CD4-positive, alpha-beta T cell treated with Interleukin-1 beta for 1 hour (primary cell): Measurements from ENCODE around the gene ANK3.

ENCODE experiments used
- DNase-seq, 2 donors: peaks; one replicate each; pipeline ENCODE4 v3.0.0-alpha.2; 2020 to 2022

Gene ANK3

DNA sequence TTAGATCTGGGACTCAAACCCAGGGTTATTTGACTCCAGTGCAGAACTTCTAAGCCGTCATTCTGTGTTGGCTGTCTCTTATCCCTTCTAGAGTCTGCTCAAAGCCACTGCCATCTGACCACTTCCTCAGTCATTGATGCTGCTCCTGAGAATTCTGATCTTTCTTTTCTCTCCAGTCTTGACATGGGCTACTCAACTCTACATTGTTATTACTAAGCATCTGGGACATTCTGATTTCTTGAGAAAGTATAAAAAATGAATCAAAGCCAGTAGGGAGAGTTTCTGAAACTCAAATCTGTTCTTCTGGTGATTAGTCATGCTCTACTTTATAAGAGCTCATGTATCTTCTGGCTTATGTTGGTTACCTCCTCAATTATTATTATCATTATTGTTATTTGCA lies 48.7 kb downstream of the ANK3 start:
- DNase-seq: no peak

DNA sequence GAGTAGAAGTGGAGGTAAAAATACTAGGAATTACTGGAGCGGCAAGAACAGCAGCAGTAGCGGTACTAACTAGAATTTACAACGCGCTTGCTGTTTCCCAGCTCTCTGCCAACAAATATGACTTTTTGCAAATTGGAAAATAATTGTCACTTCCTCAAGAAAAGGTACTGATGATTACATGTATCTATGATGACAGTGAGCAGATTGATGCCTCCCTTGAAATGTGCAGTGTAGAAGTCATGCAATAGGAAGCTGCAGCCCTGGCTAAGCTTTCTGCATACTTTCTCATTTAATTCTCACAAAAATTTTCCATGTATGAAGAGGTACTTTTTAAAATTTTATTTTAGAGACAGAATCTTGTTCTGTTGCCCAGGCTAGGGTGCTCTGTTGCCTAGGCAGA lies 49.9 kb downstream of the ANK3 start:
- no peak for DNase-seq

DNA sequence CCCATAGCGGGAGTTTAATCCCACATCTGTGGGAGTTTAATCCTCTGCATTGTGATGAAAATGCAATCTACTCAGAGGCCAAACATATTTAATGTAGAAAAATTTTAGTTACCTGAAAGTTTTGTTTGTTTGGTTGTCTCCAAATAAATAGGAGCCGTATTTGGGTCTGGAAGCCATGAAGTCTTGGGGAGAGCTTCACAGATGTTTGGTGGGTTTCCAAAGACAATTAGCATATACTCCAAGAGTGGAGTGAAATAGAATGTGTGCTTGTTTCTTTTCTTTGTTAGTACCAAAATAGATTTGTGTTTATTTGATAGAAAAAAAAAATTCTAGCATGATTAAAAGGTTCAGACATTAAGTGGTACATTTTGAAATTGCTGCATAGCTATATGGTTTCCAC lies 50.9 kb downstream of the ANK3 start:
- DNase-seq: no peak

DNA sequence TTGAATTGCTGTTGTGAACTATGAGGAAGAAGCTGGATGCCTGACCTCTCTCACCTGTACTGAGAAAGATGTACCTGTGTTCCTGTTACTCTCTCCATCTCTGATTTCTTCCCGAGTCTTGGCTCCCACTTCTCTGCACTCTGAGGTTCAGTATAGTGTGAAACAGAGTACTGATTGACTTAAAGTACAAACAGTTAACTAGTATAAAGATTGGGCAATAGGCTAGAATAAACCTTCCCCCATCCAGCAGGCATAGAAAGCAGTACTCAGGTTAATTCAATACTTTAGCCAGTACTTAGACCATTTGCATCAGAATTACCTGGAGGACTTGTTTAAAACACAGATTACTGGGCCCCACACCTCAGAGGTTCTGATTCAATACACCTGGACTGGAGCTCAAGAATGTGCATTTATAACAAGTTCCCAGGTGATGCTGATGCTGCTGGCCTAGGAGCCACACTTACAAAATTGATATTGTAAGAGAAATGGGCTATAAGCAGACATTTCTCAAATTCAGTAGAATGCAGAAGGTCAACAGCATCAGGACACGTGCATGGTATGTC lies 51.6 kb downstream of the ANK3 start:
- DNase-seq: no peak

DNA sequence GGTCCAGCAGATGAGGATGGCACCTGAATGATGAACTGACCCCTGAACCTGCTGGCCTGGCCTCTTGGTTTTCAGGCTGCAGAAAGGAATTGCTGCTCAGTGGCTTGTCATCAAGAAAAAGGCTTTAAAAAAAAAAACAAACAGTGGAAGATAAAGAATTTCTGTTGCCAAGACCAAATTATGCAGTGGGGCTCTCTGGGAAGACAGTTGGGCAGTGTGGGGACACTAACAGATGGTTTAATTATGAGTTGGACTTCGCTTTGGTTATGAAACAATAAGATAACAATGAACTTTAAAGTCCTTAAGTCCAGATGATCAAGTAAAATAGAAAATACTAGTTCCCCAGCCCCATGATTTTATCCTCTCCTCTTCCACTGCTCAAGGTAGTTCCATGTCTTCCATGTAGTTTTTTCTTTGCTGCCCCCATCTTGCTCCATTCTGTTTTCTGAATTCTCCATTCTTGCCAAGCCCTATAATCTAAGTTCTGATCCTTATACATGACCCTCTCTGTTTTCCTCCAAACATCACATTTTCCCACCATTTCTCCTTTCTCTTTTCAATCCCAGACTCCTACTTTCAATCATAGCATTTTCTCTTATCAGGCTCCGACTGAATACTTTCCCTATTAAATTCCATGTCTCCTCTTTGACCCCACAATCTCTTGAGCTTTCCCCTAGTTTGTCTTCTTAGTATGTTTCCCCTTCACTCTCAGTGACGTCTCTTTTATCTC lies 52.6 kb downstream of the ANK3 start:
- DNase-seq: no peak

DNA sequence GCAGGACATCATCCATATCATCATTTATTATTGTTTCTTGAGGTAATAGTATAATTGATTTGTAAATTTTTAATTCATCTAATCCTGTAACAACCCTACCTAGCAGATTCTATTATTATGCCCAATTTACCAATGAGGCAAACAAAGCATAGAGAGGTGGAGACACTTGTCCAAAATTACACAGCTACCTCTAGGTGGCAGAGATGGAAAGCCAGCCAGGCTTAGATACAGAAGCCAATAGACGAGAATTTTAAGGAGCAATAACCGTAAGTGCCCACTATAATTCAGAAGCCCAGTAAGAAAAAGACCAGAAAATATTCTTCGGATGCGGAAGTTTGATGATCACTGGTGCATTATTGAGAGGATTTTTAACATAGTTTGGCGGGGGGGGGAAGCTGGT lies 54.0 kb downstream of the ANK3 start:
- DNase-seq: no peak

DNA sequence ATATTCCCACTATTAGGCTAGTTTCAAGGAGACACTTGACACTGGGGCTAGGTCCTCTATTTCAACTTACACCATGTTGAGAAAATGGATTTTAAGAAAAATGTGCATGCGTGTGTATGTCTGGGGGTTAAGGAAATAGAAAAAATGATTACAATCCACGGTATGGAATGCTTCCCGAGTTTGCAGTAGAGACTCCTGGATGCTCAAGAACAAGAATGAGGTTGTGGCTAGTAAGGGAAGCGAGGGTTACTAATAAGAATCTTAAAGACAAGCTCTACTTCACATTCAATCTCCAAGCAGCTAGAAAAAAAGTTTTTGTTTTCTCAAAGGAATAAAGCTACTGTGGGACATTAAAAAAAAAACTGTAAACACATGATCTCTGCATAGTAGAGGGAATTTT lies 54.7 kb downstream of the ANK3 start:
- no peak for DNase-seq

DNA sequence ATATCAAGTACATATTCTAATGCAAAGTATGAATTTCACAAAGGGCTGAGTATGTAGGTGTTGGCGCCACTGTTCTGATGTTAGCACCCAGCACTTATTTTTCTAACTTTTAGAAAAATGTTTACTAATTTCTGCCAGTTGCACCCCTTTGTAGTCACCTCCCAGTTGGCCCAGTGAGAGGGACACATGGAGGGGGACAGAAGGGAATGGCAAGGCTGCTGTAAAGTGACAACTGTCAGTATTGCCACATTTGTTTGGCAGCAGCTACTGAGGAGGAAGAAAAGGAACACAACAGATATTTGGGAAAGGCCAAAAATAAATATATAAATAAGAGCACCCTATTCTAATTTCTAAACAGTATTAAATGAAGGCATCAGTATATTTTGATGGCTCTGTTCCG lies 57.3 kb downstream of the ANK3 start:
- no peak for DNase-seq

DNA sequence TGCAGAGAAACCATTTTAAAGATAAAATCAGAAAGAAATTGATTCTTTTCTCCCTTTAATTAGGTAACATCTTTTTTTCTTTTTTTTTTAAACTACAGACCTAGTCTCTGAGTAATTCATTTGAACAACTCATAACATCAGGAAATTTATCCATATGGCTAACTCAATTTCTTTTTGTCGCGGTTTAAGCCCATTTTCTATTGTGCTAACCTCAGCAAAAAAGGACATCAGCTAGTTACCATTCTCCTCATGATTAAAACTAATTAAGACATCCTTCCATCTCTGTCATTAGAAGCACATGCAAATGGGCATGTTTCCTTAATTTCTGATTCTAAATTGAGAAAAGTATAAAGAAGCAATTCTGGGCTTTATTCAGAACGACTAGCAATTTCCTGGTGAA lies 57.8 kb downstream of the ANK3 start:
- no peak for DNase-seq

DNA sequence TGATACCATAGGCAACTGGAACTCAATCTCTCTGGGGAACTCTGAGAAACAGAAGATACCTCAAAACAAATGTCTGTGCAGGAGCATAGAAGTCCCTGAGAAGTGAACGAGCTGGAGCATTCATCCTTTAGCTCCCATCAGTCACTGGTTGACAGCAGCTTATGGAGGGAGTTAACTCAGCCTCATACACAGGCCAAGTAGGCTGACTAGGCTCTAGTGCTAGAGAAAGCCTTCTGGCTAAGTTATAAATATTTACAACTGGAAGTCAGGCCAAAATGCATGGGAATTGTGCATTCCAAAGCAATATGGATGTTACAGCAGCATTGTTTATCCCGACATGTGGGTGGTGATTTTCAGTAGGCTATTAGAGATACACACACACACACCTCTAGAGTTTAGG lies 66.5 kb downstream of the ANK3 start:
- DNase-seq: no peak

DNA sequence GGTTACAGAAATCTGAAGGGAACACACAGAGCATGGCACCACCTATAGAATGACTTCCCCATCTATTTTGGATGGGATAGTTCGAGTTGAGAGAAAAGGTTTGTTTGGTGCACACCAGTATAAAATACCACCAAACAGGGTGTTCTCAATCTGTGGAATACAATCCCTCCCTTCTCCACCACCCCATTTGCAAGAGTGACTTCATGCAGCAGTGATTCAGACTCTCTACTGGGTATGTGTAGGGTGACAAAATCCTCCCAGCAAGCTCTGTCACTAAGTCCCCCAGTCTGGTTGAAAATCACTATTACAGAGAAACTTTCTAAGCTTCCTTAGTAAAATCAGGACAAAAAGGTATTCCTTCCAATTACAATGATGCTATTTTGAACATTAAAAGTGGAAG lies 69.0 kb downstream of the ANK3 start:
- no peak for DNase-seq

DNA sequence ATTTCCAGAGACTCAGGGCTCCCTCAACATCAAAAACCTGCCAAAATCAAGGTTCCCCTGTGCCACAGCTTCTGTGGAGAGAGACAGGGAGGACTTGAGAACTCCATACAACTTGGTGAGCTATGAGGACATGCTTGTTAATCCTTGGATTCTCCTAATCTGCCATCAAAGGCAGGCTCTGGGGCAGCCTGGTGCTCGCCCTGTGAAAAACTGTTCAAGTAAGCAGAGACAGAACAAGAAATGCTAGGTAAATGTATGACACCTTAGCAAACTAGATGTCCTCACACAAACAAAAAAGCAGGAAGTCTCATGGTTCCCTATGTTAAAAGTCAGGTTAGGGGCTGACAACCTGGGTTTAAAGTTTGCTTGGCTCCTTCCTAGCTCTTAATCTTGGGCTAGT lies 73.6 kb downstream of the ANK3 start:
- DNase-seq: no peak

DNA sequence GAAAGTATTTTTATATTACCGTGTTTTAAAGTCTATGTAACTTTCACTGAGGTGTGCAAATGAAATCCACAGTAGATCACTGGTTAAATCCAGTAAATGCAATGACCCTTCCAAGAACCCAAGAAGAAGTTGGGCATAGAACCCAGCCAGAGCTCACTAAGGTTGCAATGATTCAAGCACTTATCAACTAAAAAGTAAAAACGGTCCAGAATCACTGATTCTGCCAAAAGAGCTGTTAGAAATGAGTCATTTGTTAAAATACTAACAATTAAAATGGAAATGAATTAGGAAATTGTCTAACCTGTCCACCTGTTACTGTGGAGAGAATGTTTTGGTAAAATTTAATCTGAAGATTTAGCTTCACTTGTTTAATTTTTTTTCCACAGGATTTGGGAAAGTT lies 74.4 kb downstream of the ANK3 start:
- DNase-seq: no peak

DNA sequence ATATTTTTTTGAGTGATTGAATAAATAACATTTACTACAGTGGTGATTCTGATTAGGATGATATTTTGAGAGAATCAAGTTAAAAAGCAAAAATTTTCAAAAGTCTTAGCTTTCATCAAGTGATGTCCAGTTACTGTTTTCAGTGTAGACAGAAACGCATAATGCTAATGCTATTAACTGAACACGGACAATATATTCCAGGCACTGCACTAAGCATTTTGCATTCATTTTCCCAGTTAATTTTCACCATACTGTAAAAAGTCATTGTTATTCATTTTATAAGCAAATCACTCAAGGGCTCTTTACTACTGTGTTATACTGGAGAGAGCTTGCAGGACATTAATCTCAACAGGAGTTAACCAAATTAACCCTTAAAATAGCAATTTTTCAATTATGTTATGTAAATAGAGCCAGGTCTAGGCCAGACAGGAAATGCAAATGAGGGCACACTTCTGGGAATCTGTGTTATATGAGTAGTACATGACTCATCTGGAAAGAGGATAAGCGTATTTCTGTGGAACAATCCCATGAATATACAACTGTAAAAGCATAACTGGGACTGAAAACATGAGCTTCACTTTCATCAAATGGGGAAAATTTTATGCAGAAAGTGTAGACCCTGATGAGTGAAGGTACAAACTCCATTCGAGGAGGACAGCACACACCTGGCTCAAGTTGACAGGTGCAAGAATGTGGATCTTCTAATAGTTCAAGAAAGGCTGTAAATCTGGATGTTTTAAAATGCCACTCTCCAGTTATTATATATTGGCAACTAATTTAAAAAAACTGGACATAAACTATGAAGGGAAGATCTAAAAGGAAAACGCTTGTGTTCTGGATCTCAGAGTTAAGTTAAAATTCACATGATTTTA lies 75.4 kb downstream of the ANK3 start:
- DNase-seq: no peak

DNA sequence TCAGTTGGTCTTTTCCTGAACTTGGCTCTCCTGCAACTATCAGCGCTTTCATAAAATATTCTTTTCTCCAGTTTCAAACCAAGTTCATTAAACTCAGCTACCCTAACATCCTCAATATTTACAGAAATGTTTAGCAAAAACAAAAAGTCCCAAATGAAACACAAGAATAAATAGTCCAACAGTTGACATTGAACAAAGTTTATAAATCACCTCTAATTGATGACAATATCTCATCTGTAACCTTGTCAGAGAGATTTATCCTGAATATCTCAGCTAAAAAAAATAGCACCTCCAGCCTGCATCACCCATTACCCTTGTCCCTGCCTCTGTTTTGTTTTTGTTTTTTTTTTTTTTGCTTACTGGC lies 76.1 kb downstream of the ANK3 start:
- DNase-seq: no peak

DNA sequence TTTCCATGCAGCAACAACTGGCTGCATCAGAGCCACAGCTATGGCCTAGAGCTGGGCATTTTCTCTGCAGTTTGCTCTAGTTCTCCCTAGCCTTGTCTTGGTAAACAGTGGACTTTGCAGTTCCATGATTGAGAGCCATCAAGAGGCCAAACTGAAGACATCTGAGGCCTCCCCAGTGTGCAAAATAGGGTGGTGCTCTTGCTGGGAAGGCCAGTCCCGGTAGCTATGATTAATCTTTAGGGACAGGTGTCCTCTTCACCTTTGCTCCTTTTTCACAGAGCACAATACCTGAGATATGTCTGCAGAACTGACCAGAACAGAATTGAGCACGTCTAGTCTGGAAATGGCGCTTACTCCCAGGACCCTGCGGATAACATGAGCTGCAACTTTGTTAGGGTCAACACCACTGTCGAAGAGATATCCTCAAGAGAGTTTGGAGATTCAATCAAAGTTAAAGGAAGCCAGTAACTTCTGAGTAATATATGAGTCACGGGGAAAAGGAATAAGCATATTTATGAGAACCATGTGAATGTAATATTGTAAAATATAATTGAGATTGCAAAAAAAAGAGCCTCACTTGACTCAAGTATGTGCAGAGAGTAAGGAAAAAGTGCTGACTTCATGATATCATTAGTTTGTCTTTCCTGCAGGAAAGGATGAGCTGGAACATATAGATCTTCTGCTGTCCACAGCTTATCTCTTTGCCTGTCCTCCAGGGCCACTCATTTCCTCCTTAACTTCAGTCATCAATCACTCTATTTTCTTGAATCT lies 76.7 kb downstream of the ANK3 start:
- no peak for DNase-seq

DNA sequence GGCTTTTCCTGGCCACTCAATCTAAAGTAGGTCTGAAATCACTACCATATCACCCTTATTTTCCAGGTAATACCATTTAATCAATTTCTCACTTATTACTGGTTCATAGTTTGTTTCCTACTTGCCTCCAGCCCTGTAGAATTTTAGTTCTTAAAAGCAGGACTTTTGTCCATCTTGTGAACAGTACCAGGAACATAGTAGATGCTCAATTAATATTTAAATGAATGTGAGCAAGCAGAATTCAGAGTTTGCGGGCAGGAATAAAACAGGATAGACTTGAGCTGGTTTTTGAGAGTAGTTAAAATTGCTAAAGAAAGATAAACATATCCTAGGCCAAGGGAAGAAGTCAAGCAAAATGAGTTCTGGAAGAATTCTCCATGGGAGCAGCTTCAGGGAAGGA lies 77.9 kb downstream of the ANK3 start:
- no peak for DNase-seq

DNA sequence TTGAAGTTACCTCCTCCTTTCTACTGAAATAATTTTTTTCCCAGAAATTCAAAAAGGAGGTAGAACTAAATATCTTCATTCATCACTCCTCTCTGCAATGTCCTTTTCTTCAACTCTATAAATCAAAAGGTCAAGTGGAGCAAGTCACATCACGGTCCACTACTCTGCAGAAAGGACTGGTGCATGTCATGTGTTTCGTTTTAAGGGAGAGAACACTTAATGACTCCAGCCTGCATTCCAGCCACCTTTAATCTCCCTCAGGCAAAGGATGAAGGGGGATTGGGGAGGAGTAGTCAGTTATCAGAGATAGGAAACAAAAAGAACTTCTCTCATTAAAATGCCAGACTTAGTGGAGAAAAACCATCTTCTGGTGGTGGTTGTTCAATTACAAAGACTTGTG lies 78.9 kb downstream of the ANK3 start:
- no peak for DNase-seq

DNA sequence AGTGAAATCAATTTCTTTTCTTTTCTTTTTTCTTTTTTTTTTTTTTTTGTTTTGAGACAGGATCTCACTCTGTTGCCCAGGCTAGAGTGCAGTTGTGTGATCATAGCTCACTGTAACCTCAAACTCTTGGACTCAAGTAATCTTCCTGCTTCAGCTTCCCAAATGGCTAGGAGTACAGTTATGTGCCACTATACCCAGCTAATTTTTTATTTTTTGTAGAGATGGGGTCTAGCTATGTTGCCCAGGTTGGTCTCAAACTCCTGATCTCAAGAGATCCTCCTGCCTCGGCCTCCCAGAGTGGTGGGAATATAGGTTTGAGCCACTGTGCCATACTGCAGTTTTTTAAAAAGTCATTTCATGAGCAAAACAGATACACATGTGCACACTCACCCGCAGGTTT lies 79.8 kb downstream of the ANK3 start:
- DNase-seq: no peak

DNA sequence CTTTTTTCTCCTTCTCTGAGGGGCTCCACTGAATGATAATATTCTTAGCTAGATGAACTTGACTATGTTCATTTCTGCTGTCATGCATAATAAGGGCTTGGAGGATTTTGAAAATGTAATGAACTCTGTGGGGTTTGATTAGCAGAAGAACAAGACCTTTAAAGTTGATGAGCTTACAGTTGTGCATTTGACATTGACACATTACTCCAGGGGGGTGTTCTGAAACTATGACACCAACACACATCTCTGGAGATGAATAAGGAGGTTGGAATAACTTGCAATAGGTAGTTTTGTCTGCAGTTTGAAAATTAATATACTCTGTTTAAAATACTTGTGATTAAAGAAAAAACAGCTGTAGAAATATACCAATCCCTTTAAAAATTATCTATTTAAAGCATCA lies 80.3 kb downstream of the ANK3 start:
- no peak for DNase-seq

DNA sequence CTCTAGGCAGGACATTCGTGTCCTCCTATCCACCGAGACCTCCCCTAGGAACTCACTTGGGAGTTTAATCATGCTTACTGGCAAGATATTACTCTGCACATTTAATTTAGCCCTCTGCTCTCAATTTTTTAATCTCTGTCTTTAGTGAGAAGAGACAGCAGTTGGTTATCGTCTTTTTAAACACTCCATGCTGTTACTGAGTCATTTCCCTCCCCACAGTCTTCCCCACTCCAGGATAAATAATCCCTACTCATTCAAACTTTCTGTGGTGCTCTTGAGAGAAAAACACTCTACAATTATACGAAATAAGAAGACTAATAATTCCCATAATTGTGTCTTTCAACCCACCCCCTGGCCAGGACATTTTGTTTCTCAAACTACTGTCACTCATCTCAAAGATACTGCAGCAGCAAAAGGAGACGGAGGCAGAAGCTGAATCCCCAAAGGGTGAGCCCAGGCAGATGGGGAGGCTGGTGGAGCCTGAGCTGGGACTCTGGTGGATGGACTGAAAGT lies 84.2 kb downstream of the ANK3 start:
- DNase-seq: no peak

DNA sequence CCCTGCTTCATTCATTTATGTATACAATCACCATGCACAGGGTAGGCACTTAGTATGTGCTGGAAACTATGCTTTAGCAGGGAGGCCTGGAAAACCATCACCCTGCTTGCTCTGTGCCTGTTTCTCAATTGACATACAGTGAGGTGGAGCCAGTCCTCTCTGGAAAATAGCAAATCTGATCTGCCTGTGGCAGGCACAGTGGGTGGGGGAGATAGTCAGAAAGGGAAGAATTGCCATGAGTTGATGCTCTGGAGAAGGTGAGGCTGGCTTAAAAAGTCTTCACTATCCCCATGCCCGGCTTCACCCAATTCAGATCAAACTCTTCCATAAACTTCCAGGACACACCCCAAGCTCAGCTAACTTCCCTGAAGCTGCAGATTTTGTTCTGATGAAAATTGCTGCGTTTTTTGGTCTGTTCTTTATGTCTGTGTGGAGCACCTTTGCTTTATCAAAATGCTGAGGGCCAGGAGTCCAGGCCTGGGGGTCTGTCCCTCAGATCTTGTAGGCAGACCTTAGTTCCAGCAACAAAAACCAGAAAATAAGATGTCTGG lies 84.8 kb downstream of the ANK3 start:
- DNase-seq: no peak

DNA sequence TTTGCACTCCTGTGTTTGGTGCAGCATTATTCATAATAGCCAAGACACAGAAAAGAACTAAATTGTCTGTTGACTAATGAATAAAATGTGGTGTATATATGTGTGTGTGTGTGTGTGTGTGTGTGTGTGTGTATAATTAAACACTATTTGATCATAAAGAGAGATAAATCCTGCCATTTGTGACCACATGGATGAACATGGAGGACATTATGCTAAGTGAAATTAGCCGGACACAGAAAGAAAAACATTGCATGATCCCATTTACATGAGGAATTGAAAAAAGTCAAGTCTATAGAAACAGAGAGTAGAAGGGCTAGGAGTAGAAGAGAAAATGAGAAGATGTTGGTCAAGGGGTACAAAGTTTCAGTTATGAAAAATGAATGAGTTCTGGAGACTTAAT lies 85.9 kb downstream of the ANK3 start:
- DNase-seq: no peak
